Ascending aorta (tissue), 2 donors: Measurements from ENCODE around the gene TOLLIP. TPM values are rescaled to one million over a fixed set of nuclear protein-coding genes. Genes with fewer than 3 reads are reported as not detected.

Experiments used
- DNase-seq, 2 donors: peaks; one replicate each; pipeline ENCODE4 v3.0.0-alpha.2; 2019; ENCODE audit warnings: low spot score in 2 of 2
- H3K27ac ChIP-seq, 2 donors: fragments of 200-600 bp; sonication (generic); one replicate each; pipeline ENCODE4 v1.5.1; 2016 to 2017; ENCODE audit warnings: mild to moderate bottlenecking in 1 of 2
- H3K27me3 ChIP-seq: fragments of 200-600 bp; sonication (generic); one replicate; pipeline ENCODE4 v1.5.1; 2017
- H3K36me3 ChIP-seq, 2 donors: fragments of 200-600 bp; sonication (generic); one replicate each; pipeline ENCODE4 v1.5.1; 2016
- H3K4me1 ChIP-seq, 2 donors: fragments of 200-600 bp; sonication (generic); one replicate each; pipeline ENCODE4 v1.5.1; 2016 to 2017; ENCODE audit warnings: mild to moderate bottlenecking in 1 of 2
- H3K4me3 ChIP-seq, 2 donors: fragments of 200-600 bp; sonication (generic); one replicate each; pipeline ENCODE4 v1.5.1; 2016 to 2017; ENCODE audit warnings: mild to moderate bottlenecking in 1 of 2
- H3K9me3 ChIP-seq, 2 donors: fragments of 200-600 bp; sonication (generic); one replicate each; pipeline ENCODE4 v1.5.1; 2016
- intact Hi-C: fragments of 100-400 bp; cut with DNase I; formaldehyde crosslinking; loops from one replicate; pipeline ENCODE4 v1.15.1; 2023
- total RNA-seq: library from RNA; depleted of rRNA; stranded (reverse); fragments of >200 nt; gene quantifications from one replicate; pipeline ENCODE4 v1.1.0, GENCODE V29; 2016
- TF ChIP-seq, protein P1 (sequence below), 3 experiments: fragments of 200-600 bp in 2 of 3; fragments of 450-650 bp in 1 of 3; sonication (generic) in 2 of 3; IDR thresholded peaks; one replicate each; pipeline ENCODE4 v1.5.1; 2016 to 2019; ENCODE audit warnings: antibody characterized with exemption in 3 of 3, mild to moderate bottlenecking in 1 of 3, moderate library complexity in 1 of 3

TOLLIP gene
- total RNA-seq, 1 donor from 2014 or later = 63.0 TPM

DNA sequence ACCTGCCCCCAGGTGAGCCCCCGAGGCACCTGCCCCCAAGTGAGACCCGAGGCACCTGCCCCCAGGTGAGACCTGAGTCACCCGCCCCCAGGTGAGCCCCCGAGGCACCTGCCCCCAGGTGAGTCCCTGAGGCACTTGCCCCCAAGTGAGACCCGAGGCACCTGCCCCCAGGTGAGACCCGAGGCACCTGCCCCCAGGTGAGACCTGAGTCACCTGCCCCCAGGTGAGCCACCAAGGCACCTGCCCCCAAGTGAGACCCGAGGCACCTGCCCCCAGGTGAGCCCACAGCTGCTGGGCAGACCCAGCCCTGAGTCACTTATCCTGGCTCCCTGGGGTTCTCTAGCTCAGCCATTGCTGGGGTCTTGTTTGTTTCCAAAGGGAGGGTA lies 50.4 kb downstream of the TOLLIP start:
- DNase-seq = no peak
- H3K4me3 ChIP-seq = no peak overlapping the region
- no peaks in the 10 kb centered on the region for H3K27me3 ChIP-seq
- no peaks in the 10 kb centered on the region for H3K9me3 ChIP-seq
- H3K27ac ChIP-seq = no peak overlapping the region
- TF ChIP-seq, protein P1, sequence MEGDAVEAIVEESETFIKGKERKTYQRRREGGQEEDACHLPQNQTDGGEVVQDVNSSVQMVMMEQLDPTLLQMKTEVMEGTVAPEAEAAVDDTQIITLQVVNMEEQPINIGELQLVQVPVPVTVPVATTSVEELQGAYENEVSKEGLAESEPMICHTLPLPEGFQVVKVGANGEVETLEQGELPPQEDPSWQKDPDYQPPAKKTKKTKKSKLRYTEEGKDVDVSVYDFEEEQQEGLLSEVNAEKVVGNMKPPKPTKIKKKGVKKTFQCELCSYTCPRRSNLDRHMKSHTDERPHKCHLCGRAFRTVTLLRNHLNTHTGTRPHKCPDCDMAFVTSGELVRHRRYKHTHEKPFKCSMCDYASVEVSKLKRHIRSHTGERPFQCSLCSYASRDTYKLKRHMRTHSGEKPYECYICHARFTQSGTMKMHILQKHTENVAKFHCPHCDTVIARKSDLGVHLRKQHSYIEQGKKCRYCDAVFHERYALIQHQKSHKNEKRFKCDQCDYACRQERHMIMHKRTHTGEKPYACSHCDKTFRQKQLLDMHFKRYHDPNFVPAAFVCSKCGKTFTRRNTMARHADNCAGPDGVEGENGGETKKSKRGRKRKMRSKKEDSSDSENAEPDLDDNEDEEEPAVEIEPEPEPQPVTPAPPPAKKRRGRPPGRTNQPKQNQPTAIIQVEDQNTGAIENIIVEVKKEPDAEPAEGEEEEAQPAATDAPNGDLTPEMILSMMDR (IDR thresholded peaks at IDR 0.05) = no peak
- peaks cover 6 to 12% of the 10 kb centered on the region in 2 donors for H3K4me1 ChIP-seq
- intact Hi-C loops = no loop called here
- H3K36me3 ChIP-seq = no peaks in the 10 kb centered on the region

- Histone ChIP-seq H3K27me3 (no peaks in the 10 kb centered on the region), H3K36me3 (no peaks in the 10 kb centered on the region), H3K27ac (no peak overlapping the region), H3K4me3 (no peak overlapping the region), H3K4me1 (peaks cover 6 to 12% of the 10 kb centered on the region in 2 donors), H3K9me3 (no peaks in the 10 kb centered on the region)
- TF ChIP-seq, protein P1 (IDR thresholded peaks at IDR 0.05) = no peak
- intact Hi-C loops = no loop called here
- DNase-seq = no peak
Measured at GRCh38 chr11:1258401-1259075, 50.9 kb downstream of the TOLLIP start.

DNA sequence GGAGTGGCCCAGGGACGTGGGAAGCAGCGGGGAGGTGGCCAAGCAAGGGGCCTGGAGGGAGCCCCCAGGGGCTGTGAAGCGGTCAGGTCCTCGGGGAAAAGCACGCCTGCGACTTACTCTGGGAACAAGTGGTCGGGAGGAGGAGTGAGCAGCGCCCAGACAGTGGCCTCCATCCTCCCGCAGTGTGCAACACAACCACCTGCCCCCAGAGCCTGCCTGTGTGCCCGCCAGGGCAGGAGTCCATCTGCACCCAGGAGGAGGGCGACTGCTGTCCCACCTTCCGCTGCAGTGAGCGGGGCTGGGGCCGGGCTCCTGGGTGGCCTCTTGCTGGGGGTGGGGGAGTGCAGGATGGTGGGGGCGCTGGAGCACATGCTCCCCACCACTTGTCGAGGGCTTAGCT lies 51.5 kb downstream of the TOLLIP start:
- Histone ChIP-seq H3K9me3 (no peaks in the 10 kb centered on the region), H3K27me3 (no peaks in the 10 kb centered on the region), H3K36me3 (no peaks in the 10 kb centered on the region), H3K4me1 (peaks cover 5 to 9% of the 10 kb centered on the region in 2 donors), H3K4me3 (no peak overlapping the region), H3K27ac (no peak overlapping the region)
- intact Hi-C loops = no loop called here
- no peak for DNase-seq
- TF ChIP-seq, protein P1 (IDR thresholded peaks at IDR 0.05) = no peak

DNA sequence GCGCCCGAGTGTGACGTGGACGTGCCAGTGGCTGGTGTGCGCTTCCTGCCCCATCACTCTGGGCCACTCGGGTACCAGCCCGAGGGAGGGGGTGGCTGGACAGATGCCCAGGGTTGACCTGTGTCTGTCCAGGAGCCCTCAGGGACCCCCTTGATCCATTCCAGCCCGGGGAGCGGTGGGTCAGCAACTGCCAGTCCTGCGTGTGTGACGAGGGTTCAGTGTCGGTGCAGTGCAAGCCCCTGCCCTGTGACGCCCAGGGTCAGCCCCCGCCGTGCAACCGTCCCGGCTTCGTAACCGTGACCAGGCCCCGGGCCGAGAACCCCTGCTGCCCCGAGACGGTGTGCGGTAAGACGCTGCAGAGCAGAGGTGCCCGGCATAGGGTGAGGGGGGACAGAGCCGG lies 52.1 kb downstream of the TOLLIP start:
- intact Hi-C loops = no loop called here
- Histone ChIP-seq H3K4me3 (no peak overlapping the region), H3K27me3 (no peaks in the 10 kb centered on the region), H3K36me3 (no peaks in the 10 kb centered on the region), H3K9me3 (no peaks in the 10 kb centered on the region), H3K27ac (no peak overlapping the region), H3K4me1 (peaks cover 3 to 6% of the 10 kb centered on the region in 2 donors)
- TF ChIP-seq, protein P1 (IDR thresholded peaks at IDR 0.05) = no peak
- no peak for DNase-seq

DNA sequence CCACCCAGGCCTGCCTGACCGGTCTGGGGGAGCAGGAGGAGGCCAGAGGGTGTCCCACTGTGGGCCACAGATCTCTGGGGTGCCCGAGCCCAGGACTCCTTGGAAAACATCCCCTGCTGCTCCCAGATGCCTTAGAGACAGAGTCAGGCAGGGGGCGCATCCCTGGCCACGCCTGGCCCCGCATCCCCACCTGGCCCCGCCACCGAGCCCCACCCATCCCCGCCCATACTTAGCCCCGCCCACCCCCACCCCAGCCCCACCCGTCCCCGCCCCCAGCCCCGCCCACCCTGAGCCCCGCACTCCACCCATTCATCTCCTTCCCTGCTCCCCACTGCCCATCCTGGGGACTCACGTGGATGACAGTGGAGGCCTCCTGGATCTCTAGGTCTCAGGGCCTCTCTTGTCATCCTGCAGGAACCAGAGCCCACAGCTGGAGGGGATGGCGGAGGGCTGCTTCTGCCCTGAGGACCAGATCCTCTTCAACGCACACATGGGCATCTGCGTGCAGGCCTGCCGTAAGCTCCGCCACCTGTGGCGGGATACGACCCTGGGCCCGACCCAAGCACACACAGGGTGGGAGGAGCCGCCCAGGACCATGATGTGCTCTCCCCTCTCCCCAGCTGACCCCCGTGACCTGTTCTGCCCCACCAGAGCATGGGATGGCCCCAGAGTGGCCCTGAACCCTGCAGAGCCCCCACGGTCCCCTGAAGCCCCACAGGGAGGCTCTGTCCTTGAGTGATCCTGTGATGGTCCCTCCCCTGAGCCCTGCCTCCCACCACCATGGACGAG lies 53.0 kb downstream of the TOLLIP start:
- H3K27me3 ChIP-seq = no peaks in the 10 kb centered on the region
- no peaks in the 10 kb centered on the region for H3K36me3 ChIP-seq
- no peaks in the 10 kb centered on the region for H3K4me1 ChIP-seq
- no peaks in the 10 kb centered on the region for H3K9me3 ChIP-seq
- H3K4me3 ChIP-seq = no peak overlapping the region
- TF ChIP-seq, protein P1 (IDR thresholded peaks at IDR 0.05) = no peak
- intact Hi-C loops = no loop called here
- no peak overlapping the region for H3K27ac ChIP-seq
- DNase-seq = no peak
